Nephron (organoid): ENCODE results near the gene CHD3.

Experiments used
- H3K27ac Mint-ChIP-seq, 3 experiments: 2 replicates each; pipeline ENCODE4 v1.8.0; 2020; ENCODE audit warnings: mixed read lengths in 3 of 3, mild to moderate bottlenecking in 2 of 3, moderate library complexity in 1 of 3
- H3K27me3 Mint-ChIP-seq: 2 replicates; pipeline ENCODE4 v1.8.0; 2021; ENCODE audit warnings: low read depth, mild to moderate bottlenecking, moderate library complexity, mixed read lengths
- H3K36me3 Mint-ChIP-seq: 2 replicates; pipeline ENCODE4 v1.8.0; 2020; ENCODE audit warnings: low read depth, mixed read lengths
- H3K4me1 Mint-ChIP-seq: 2 replicates; pipeline ENCODE4 v1.8.0; 2020; ENCODE audit warnings: mixed read lengths
- H3K4me3 Mint-ChIP-seq, 3 experiments: 2 replicates each; pipeline ENCODE4 v1.8.0; 2020; ENCODE audit warnings: mild to moderate bottlenecking in 3 of 3, mixed read lengths in 3 of 3, moderate library complexity in 2 of 3
- H3K9me3 Mint-ChIP-seq: 2 replicates; pipeline ENCODE4 v1.8.0; 2020; ENCODE audit warnings: mixed read lengths
- TF ChIP-seq, protein P1 (sequence below), 3 experiments: fragments of 200-600 bp; sonication (generic); IDR thresholded peaks; one replicate each; pipeline ENCODE4 v1.5.0; 2021; ENCODE audit warnings: antibody characterized with exemption in 3 of 3; ENCODE audit not compliant: unreplicated experiment in 3 of 3

CHD3 gene

DNA sequence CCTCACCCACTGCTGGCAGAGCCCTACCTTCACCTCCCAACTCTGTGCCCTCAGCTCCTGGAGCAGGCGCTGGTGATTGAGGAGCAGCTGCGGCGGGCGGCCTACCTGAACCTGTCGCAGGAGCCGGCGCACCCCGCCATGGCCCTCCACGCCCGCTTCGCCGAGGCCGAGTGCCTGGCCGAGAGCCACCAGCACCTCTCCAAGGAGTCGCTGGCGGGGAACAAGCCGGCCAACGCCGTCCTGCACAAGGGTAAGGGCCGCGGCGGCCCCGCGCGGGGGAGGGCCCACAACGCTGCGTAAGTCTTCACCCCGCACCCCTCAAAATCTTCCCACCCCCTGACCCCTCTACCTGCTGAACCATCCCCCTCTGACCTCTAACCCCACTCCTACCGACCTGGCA, 20.5 kb downstream of the CHD3 start:
- Mint-ChIP-seq H3K9me3 (no peaks in the 10 kb centered on the region), H3K4me1 (peaks cover 15% of the 10 kb centered on the region), H3K36me3 (peaks cover 74% of the 10 kb centered on the region), H3K4me3 (no peak overlapping the region), H3K27me3 (no peaks in the 10 kb centered on the region), H3K27ac (no peak overlapping the region)
- TF ChIP-seq, protein P1, sequence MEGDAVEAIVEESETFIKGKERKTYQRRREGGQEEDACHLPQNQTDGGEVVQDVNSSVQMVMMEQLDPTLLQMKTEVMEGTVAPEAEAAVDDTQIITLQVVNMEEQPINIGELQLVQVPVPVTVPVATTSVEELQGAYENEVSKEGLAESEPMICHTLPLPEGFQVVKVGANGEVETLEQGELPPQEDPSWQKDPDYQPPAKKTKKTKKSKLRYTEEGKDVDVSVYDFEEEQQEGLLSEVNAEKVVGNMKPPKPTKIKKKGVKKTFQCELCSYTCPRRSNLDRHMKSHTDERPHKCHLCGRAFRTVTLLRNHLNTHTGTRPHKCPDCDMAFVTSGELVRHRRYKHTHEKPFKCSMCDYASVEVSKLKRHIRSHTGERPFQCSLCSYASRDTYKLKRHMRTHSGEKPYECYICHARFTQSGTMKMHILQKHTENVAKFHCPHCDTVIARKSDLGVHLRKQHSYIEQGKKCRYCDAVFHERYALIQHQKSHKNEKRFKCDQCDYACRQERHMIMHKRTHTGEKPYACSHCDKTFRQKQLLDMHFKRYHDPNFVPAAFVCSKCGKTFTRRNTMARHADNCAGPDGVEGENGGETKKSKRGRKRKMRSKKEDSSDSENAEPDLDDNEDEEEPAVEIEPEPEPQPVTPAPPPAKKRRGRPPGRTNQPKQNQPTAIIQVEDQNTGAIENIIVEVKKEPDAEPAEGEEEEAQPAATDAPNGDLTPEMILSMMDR (IDR thresholded peaks at IDR 0.05; ENCODE audit: unreplicated experiment in 3 of 3): no peak

DNA sequence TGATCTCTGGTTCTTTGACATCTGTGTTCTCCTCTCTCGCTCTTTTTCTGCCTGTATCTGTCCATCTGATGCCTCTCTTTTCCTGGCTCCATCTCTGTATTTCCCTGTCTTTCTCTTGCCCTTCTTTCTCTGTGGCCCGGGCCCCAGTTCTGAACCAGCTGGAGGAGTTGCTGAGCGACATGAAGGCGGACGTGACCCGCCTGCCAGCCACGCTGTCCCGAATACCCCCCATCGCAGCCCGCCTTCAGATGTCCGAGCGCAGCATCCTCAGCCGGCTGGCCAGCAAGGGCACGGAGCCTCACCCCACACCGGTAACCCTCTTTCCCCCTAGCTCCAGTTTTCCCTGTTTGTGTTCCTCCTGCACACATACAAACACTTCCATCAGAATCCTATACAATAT, 21.7 kb downstream of the CHD3 start:
- Mint-ChIP-seq H3K9me3 (no peaks in the 10 kb centered on the region), H3K4me3 (no peak overlapping the region), H3K4me1 (peaks cover 22% of the 10 kb centered on the region), H3K36me3 (peaks cover 62% of the 10 kb centered on the region), H3K27me3 (no peaks in the 10 kb centered on the region), H3K27ac (no peak overlapping the region)
- TF ChIP-seq, protein P1 (IDR thresholded peaks at IDR 0.05; ENCODE audit: unreplicated experiment in 3 of 3): no peak

DNA sequence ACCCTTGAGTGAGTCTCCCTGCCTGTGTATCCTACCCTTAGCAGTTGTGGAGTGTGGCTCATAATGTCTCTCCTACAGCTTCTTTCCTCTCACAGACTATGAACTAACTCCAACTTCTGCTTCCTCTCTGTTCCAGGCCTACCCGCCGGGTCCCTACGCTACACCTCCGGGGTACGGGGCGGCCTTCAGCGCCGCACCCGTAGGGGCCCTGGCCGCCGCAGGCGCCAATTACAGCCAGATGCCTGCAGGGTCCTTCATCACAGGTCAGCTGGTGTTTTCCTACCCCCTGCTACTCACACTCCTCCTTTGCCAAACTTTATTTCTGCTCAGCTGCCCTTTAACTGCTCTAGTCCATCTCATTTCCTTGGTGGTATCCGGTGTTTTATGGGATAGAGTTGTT, 22.1 kb downstream of the CHD3 start:
- Mint-ChIP-seq H3K36me3 (peaks cover 58% of the 10 kb centered on the region), H3K4me1 (peaks cover 25% of the 10 kb centered on the region), H3K27me3 (no peaks in the 10 kb centered on the region), H3K4me3 (no peak overlapping the region), H3K27ac (peak overlapping the region in 1 of 3 experiments; percentile 43), H3K9me3 (no peaks in the 10 kb centered on the region)
- TF ChIP-seq, protein P1 (IDR thresholded peaks at IDR 0.05; ENCODE audit: unreplicated experiment in 3 of 3): no peak

DNA sequence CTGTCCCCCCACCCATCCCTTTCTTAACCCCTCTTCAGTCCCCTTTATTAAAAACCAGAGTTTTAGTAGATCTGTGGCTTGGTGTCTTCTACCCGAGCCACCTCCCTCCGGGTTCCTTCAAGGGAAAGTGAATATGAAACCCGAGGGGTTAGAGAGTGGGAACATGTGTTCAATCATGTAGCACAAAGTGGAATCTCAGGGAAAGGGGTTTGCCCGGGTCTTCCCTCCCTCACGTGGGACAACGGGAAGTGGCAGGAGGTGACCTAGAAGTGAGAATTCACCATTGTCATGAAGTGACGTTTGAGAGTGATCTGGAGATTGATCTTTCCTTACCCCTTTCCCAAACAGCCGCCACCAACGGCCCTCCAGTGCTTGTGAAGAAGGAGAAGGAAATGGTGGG, 22.5 kb downstream of the CHD3 start:
- Mint-ChIP-seq H3K9me3 (no peaks in the 10 kb centered on the region), H3K27me3 (no peaks in the 10 kb centered on the region), H3K4me3 (no peak overlapping the region), H3K27ac (peak overlapping the region in 1 of 3 experiments; percentile 43), H3K36me3 (peaks cover 54% of the 10 kb centered on the region), H3K4me1 (peaks cover 25% of the 10 kb centered on the region)
- TF ChIP-seq, protein P1 (IDR thresholded peaks at IDR 0.05; ENCODE audit: unreplicated experiment in 3 of 3): no peak

DNA sequence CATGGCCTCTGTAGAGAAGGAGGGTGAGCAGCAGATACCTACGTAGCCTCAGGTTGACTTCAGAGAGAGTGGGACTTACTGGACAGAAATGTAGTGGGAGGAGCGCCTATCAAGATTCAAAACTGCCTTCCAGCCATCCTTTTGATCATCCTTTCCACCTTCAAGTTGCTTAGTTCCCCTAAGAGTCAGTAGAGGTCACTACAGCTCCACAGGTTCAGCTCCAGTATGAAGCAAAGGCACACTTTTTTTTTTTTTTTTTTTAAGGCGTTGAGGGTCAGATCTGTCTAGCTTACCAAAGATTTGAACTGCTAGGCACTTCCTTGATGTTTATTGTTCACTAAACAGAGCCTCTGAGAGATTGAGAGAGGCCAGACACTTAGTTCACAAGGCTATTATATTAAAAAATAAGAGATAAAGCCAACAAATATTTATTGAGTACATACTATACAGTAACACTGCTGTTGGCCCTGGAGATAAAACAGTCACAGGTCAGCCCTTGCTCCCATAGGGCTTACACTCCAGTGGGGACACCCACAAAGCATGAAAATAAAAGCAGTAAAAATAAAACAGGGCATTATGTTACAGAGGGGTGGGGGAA, 24.4 kb downstream of the CHD3 start:
- TF ChIP-seq, protein P1 (IDR thresholded peaks at IDR 0.05; ENCODE audit: unreplicated experiment in 3 of 3): peak; percentile 58 to 70 (median 61)
- peaks cover 37% of the 10 kb centered on the region for H3K36me3 Mint-ChIP-seq
- peak overlapping the region; percentile 56 to 86 (median 65) for H3K27ac Mint-ChIP-seq
- H3K9me3 Mint-ChIP-seq: no peaks in the 10 kb centered on the region
- peaks cover 35% of the 10 kb centered on the region for H3K4me1 Mint-ChIP-seq
- H3K27me3 Mint-ChIP-seq: no peaks in the 10 kb centered on the region
- peak overlapping the region; percentile 4 to 77 (median 72) for H3K4me3 Mint-ChIP-seq

DNA sequence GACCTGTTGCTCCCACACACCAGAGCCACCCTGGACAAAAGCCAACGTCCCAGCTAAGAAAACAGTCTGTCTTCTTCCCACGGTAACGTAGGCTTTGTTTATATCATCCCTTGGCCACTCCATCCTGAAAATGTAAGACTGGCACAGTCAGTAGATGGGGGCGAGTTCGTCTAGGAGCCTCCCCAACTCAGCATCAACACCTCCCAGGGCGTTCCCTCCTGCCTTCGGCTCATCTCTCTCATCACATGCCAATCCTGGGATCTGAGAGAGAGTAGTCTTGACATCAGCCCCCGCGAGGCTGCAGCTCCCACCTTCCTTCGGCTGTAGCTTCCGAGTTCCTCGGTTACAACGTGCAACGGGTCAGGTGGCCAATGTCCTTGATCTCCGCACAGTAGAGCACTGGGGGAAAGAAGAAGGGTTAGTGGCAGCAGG, 26.6 kb downstream of the CHD3 start:
- peak overlapping the region; percentile 82 to 91 (median 85) for H3K27ac Mint-ChIP-seq
- no peaks in the 10 kb centered on the region for H3K9me3 Mint-ChIP-seq
- TF ChIP-seq, protein P1 (IDR thresholded peaks at IDR 0.05; ENCODE audit: unreplicated experiment in 3 of 3): no peak
- H3K4me3 Mint-ChIP-seq: peak overlapping the region; percentile 83 to 90 (median 90)
- peaks cover 35% of the 10 kb centered on the region for H3K4me1 Mint-ChIP-seq
- H3K36me3 Mint-ChIP-seq: peaks cover 20% of the 10 kb centered on the region
- peaks cover 4% of the 10 kb centered on the region for H3K27me3 Mint-ChIP-seq
